T47D (cell line): Measurements from ENCODE around the gene SEC63.
"Not testable (repeated sequence)": the region's sequence is repeated elsewhere in the genome, so short reads cannot be mapped to it uniquely, and the experiment has no call there.

ENCODE experiments used
- DNase-seq, 2 experiments: peaks; one replicate each; pipeline versions ENCODE4 v3.0.0 to v3.0.0-alpha.2; 2011 to 2012; ENCODE audit warnings: low read depth in 1 of 2, low spot score in 1 of 2
- JUND ChIP-seq: IDR thresholded peaks from 2 replicates; pipeline ENCODE4 v1.6.1; 2012; ENCODE audit warnings: low read depth
- in situ Hi-C: cut with HindIII; loops from 2 replicates; pipeline ENCODE4 v1.10.0; 2016; ENCODE audit warnings: low sequenced_read_pairs, low pct_unique_long_range_greater_than_20kb

Gene SEC63

DNA sequence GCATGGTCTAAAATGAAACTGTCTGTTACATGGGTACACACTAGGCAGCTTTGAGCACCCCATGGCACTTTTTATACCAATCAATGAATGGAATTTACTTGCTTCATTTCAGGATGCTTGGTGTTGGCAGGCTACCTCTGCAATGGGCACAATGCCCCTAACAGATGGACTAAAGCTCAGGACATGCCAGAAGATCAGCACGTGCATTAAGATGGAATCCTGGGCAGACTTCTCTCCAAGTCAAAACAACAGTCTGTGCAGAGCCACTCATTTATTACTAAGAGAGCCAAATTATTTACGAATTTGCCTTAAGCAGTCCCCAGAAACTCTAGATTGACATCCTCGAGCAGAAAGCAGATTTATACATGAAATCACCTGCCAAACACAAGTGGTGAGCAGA lies 78.1 kb downstream of the SEC63 start:
- in situ Hi-C loops, result no loop called here
- no peak for DNase-seq
- no peak for TF ChIP-seq JUND

DNA sequence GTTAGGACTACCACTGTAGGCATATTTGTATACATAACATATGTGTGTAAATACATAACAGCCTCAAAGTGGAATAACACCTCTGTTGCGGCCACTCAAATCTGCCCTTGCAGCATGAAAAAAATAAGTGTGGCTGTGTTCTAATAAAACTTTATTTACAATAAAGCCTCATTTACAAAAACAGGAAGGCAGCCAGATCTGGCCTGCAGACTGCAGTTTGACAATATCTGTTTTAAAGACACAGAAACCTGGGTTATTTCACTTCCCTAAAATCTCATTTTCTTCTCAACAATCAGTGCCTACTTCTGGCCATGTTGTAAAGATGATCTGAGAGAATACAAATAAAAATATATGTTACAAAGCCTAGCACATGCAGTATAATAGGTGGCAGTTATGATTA lies 80.0 kb downstream of the SEC63 start:
- TF ChIP-seq JUND, result no peak
- in situ Hi-C loops, result no loop called here
- DNase-seq, result no peak

DNA sequence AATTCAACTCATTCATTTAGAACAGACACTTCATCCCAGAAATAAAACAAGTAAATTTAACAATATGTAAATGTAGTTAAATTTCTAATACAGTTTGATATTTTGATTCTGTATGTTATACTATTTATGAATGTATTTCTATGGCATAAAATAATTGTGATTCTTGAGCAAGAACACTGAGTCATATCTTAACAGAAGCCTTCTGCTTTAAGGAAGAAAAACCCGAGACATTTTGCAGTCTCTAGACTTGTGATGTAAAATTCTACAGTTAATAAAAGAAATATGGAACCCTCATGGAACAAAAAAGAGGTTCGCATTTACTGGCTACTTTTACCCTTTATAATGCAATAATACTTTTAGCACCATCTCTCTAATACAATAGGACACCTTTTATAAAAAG lies 86.0 kb downstream of the SEC63 start:
- DNase-seq, result no peak
- in situ Hi-C loops, result no loop called here
- TF ChIP-seq JUND, result no peak

DNA sequence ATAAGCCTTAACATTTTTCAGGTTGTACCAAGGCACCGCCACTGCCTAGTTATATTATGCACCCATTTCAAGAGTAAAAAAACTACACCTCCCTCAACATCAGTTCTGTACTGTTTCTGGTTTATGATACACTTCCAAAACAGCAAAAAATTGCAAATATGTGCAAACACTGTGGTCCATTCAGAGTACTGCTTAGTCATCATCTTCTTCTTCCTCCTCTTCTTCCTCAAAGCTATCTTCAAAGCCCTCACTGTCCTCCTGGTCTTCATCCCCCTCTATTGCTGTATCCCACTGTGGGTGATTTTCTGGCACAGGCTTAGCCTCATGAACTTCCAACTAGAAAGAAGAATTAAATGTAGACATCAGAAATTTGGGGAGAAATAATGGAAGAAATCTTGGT lies 86.5 kb downstream of the SEC63 start:
- in situ Hi-C loops, DNase-seq: not testable (repeated sequence)

DNA sequence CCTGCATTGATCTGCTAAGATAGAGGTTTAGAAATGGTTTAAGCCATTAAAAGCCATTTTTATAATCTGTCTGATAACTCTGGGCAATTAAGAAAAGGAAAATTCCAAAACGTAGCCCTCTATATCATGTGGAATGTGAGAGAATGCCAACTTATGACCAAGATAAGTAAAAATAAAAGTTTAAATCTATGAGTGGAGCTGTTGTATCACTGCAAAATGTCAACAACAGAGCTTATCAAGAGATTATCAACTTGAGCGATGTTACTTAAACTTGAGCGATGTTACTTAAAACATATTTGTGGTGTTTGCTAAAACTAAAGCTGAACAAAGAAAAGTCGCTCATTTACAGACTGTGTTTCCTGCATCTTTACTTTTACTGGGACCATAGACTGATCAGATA lies 87.0 kb downstream of the SEC63 start:
- in situ Hi-C loops, result no loop called here
- TF ChIP-seq JUND, result no peak
- no peak for DNase-seq

DNA sequence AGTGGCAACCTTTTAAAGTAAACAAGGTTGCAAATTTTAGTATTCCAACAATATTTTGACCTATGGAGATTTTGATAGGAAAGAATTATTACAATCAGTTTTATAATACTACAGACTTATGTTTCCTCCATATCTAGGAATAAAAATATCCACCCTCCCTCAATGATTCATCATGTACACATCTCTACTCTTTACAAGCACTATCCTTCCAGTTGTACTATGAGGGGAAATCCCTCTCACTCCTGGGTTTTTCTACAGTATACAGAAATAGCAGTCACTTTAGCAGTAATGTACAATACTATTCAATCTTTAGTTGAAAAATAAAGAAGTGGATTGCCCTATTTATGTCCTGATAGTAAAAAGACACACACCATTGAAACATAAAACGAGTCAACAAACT lies 87.6 kb downstream of the SEC63 start:
- no peak for DNase-seq
- no peak for TF ChIP-seq JUND
- in situ Hi-C loops, result no loop called here

DNA sequence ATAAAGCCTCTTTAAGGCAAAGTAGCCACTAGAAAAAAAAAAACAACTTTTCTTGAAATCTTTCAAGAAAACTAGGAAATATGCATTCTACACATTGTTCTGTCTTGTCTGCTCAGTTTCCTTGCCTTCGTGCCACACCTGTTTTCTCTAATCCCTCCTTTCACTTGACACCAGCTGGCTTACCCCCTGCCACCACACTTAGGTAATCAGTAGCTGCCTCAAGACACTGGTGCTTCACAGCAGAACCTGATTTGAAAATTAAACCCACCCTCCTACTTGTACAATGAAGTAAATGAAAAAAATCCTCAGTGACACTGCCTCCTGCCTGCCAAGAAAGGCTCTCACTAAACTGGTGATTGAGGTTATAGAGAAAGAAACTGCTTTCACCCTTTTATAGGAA lies 88.1 kb downstream of the SEC63 start:
- no peak for DNase-seq
- in situ Hi-C loops, result no loop called here
- TF ChIP-seq JUND, result no peak

DNA sequence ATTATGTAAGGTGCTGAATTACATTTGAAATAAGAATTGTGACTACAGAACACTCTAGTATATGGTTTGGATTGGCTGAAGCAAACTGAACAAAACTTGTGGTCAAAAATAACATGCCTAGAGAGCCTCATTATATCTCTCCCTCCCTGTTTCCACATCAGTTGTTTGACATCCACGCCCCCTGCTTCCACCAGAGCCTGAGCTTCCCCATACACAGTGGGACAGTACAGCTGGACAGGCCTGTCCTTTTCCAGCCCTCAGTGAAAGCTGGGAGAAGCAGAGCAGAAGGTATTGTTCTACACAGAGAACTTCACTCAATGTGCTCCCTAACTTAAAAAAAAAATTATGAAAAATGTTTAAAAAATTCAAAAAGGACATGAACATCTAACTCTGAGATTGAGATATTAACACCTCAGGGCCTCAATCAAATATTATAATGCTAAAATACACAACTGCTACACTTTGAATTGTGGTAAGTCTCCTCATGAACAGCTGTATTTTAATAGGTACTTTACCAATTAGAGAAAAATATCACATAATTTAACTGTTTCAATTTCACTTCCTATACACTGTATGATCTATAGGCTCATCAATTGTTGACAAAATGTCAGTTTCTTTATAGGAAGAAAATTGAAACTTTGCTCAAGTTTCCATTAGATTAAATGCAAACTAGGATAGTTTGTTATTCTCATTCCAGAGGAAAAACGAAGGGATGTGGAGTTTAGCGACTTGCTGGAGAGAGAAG lies 89.0 kb downstream of the SEC63 start:
- no peak for TF ChIP-seq JUND
- in situ Hi-C loops, result no loop called here
- no peak for DNase-seq

DNA sequence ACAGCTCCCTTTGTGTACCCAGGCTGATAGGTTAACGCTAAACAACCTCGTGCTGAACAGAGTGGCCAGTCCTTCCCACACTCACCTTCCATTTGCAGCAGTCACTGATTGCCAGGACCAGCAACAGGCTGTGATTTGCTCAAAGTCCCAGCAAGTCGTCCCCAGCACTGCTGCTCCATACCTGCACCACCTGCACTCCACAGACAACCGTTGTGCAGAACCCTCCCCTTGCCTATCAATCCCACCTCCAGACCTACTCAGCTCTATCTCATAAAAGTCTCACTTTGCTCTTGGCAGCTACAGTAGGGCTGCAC lies 90.7 kb downstream of the SEC63 start:
- no peak for TF ChIP-seq JUND
- in situ Hi-C loops, result no loop called here
- no peak for DNase-seq

DNA sequence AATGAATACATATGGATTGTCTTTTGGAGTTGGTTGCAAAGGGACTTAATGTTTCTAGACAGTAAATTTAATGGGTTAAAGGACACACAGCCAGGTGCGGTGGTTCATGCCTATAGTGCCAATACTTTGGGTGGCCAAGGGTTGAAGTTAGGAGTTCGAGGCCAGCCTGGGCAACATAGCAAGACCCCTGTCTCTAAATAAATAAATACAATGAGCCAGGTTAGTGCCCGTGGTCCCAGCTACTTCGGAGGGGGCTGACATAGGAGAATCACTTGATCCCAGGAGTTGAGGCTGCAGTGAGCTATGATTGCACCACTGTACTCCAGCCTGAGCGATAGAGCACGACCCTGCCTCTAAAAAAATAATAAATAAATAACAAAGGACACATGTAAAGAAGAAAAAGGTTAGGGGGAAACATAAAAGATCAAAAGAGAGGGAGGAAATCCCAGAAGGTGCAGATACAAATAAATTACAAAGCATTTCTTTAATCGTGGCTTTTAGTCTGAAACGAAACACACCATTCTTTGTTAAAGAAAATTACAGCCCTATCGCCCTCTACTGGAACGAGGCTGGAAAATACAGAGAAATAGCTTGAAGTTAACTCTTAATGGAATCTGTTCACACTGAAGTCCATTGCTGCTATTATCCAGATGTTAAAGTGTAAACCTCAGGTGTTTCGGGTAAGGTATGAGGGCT lies 91.3 kb downstream of the SEC63 start:
- no peak for TF ChIP-seq JUND
- peak; percentile 20 to 52 for DNase-seq
- in situ Hi-C loops, result no loop called here

DNA sequence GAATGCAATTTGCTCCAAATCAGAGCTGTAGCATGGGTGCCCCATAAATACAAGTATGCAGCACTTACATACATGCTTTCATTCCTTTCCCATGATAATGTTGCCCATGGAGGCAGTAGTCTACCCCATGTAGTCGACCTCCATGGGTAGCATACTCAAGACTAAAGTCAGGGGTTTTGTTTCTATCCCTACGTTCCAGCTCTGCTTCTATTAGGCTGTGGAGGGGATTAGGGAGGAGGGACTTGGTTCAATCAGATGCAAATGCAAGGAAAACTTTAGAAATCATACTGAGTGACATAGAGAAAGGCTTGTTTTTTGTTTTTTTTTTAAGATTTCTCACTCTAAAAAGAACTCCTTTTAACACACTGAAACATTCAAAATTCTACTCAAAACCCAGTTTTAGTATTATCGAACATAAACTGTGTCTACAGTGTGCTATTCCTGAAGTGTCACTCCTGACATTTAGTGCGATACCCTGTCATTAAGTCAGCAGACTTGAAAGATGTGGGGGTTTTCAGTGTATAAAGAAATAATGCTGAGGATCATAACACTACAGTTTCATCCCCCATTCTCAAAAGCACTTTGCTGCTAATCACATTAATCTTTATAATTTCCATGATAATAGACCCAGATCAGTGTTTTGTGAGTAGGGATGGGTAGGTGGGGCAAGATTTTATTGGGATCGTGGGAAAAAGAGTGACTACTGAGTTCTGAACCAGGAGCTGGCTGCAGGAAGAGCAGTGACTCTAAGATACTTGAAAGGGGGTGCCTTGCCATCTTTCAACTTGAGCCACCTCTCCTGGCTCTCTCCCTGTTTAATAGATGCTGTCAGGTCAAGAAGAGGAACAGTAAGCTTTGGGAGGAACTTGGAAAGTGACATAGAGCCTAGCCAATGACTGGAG lies 93.5 kb downstream of the SEC63 start:
- TF ChIP-seq JUND, result no peak
- in situ Hi-C loops, result no loop called here
- DNase-seq, result no peak

DNA sequence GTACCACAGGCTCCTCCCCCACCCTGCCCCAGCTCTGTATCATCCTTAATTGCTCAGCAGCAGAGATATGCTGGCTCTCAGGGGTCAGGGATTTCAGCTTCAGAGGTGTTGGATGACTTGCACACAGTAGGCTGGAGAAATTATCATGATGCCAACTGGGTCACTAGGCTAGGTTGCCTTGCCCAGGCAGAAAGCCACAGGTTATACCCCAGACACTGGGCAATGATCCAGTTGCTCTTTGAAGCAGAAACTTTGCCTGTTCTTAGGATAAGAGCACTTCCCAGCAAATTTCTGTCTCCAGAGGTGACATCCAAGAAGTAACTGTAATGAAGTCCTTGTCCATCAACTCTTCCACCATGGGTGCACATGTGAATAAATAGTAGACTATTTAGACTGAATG lies 95.6 kb downstream of the SEC63 start:
- DNase-seq, result no peak
- TF ChIP-seq JUND, result no peak
- in situ Hi-C loops, result no loop called here

DNA sequence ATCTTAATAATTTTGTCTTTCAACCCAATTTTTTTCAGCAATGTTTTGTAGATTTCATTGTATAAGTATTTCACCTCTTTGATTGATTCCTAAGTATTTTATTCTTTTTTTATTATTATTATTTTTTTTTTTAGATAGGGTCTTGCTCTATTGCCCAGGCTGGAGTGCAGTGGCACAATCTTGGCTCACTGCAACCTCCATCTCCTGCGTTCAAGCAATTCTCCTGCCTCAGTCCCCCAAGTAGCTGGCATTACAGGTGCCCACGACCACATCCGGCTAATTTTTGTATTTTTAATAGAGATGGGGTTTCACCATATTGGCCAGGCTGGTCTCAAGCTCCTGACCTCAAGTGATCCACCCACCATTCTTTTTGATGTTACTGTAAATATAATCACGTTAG lies 97.0 kb downstream of the SEC63 start:
- DNase-seq, in situ Hi-C loops: not testable (repeated sequence)

DNA sequence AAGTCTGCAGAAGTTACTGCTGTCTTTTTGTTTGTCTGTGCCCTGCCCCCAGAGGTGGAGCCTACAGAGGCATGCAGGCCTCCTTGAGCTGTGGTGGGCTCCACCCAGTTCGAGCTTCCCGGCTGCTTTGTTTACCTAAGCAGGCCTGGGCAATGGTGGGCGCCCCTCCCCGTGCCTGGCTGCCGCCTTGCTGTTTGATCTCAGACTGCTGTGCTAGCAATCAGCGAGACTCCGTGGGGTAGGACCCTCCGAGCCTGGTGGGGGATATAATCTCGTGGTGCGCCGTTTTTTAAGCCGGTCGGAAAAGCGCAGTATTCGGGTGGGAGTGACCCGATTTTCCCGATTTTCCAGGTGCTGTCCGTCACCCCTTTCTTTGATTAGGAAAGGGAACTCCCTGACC lies 97.9 kb downstream of the SEC63 start:
- in situ Hi-C loops, DNase-seq: not testable (repeated sequence)
